Stimulated activated CD4-positive, alpha-beta T cell treated with anti-CD3 and anti-CD28 coated beads, TNF-alpha, amount 100 ng/mL, for 1 hour (primary cell): ENCODE data around the gene KLF7.

Experiments used
- DNase-seq, 3 donors: peaks; one replicate each; pipeline ENCODE4 v3.0.0-alpha.2; 2020; ENCODE audit warnings: low read depth in 3 of 3, low spot score in 1 of 3

Gene KLF7

DNA sequence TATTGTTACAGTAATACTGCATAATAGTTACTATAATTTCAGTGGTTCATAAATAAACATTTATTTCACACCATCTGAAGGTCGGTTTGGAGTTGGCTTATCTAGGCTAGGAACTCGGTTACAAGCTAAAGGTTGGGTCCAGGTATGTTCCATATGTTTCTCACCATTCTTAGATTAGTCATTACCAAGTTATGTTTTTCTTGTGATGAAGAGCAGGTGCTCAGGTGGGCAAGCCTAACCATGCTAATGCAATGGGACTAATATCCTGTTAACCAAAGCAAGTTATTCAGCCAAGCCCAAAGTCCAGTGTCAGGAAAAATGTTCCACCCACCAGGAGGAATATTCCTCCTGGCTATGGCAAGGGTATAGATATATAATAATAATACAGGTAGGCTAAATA lies 133.3 kb downstream of the KLF7 start:
- no peak for DNase-seq
